ENCODE results near the gene NCAM2. TPM values are rescaled to one million over a fixed set of nuclear protein-coding genes. Genes with fewer than 3 reads are reported as not detected.
A peak's percentile ranks its signal among the peaks of the same experiment; 100 is the strongest.

Gene NCAM2
- total RNA-seq, 1 donor from 2014 or later: 7.2 TPM

DNA sequence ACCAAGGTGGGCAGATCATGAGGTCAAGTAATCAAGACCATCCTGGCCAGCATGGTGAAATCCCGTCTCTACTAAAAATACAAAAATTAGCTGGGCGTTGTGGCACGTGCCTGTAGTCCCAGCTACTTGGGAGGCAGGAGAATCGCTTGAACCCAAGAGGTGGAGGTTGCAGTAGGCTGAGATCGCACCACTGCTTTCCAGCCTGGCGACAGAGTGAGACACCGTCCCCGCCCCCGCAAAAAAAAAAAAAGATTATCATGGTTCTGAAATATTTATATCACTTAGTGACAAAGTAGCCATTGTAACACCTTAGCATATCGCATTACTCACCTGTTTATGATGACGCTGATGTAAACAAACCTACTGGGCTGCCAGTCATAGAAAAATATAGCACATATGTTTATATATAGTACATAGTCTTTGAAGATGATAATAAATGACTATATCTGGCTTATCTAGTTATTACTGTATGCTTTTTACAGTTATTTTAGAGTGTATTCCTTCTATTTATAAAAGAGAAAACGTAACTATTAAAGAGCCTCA lies 160.2 kb downstream of the NCAM2 start:
- no peaks in the 10 kb centered on the region for H3K27me3 ChIP-seq
- no peak overlapping the region for H3K27ac ChIP-seq
- intact Hi-C loops (cut with DNase I): loop anchor here (10.0 kb wide), 1 partner anchor 216 kb away; no protein-coding TSS in a partner anchor
- no peaks in the 10 kb centered on the region for H3K36me3 ChIP-seq
- TF ChIP-seq, protein P1, sequence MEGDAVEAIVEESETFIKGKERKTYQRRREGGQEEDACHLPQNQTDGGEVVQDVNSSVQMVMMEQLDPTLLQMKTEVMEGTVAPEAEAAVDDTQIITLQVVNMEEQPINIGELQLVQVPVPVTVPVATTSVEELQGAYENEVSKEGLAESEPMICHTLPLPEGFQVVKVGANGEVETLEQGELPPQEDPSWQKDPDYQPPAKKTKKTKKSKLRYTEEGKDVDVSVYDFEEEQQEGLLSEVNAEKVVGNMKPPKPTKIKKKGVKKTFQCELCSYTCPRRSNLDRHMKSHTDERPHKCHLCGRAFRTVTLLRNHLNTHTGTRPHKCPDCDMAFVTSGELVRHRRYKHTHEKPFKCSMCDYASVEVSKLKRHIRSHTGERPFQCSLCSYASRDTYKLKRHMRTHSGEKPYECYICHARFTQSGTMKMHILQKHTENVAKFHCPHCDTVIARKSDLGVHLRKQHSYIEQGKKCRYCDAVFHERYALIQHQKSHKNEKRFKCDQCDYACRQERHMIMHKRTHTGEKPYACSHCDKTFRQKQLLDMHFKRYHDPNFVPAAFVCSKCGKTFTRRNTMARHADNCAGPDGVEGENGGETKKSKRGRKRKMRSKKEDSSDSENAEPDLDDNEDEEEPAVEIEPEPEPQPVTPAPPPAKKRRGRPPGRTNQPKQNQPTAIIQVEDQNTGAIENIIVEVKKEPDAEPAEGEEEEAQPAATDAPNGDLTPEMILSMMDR (IDR thresholded peaks at IDR 0.05): no peak
- no peak overlapping the region for H3K4me3 ChIP-seq
- no peaks in the 10 kb centered on the region for H3K9me3 ChIP-seq
- no peaks in the 10 kb centered on the region for H3K4me1 ChIP-seq
- DNase-seq (ENCODE audit: low spot score in 2 of 2): no peak

DNA sequence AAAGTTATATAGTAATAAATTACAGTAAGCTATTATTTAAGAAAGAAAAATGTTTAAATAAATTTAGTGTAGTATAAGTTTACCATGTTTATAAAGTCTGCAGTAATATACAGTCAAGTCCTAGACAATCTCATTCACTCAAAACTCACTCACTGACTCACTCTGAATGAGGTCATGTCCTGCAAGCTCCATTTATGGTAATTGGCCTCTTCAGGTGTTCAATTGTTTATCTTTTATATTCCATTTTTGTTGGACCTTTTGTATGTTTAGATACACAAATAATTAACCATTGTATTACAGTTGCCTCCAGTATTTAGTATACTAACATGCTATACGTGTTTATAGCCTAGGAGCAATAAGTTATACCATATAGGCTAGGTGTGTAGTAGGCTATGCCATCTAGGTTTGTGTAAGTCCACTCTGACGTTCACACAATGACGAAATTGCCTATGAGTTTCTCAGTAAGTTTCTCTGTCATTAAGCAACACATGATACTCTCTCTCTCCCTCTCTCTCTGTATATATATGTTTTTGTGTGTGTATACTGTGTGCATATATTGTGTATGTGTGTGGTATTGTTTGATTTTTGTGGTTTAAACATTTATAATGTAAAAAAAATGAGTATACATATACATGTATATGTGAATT lies 161.2 kb downstream of the NCAM2 start:
- Histone ChIP-seq H3K27ac (no peak overlapping the region), H3K4me1 (no peaks in the 10 kb centered on the region), H3K9me3 (no peaks in the 10 kb centered on the region), H3K27me3 (no peaks in the 10 kb centered on the region), H3K36me3 (no peaks in the 10 kb centered on the region), H3K4me3 (no peak overlapping the region)
- TF ChIP-seq, protein P1 (IDR thresholded peaks at IDR 0.05): no peak
- no peak for DNase-seq (ENCODE audit: low spot score in 2 of 2)
- intact Hi-C loops (cut with DNase I): loop anchor here (10.0 kb wide), 1 partner anchor 215 kb away; no protein-coding TSS in a partner anchor

DNA sequence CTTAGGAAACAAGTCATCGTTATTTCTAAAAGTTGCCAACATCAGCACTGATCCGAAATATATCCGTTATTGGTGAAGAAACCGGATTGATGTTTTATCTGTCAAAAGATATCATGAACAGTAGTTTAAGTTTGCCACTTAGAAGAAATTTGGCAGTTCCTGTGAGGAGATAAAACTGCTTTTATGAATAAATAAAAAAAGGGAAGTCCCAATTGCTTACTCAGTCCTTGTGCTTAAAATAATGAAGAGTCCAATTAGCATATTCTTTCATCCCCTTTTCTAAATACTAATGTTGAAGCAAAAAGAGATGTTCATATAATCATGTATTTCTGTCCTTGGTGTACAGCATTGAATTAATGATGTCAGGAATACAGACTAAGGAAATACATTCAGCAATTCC lies 164.6 kb downstream of the NCAM2 start:
- Histone ChIP-seq H3K27me3 (no peaks in the 10 kb centered on the region), H3K4me3 (no peak overlapping the region), H3K36me3 (no peaks in the 10 kb centered on the region), H3K9me3 (no peaks in the 10 kb centered on the region), H3K27ac (no peak overlapping the region), H3K4me1 (peaks cover 0 to 3% of the 10 kb centered on the region in 2 donors)
- TF ChIP-seq, protein P1 (IDR thresholded peaks at IDR 0.05): no peak
- DNase-seq (ENCODE audit: low spot score in 2 of 2): no peak
- intact Hi-C loops (cut with DNase I): no loop called here

DNA sequence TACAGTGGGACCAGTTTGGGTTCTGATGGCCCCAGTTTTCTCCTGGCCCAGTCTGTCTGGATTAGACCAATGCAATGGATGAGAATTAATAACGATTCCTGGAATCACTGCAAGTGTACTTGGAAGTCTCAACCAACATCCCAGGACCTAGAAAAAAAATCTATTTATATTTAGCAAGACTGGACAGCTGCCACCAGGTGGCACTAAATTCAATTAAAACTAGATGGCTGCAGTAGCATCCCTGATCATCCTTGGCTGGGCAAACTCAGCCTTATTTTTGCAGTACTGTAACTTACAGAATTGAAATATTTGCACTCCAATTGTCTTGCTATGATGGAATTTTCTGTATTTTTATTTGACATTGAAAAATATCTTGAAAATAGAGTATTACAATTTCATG lies 165.7 kb downstream of the NCAM2 start:
- TF ChIP-seq, protein P1 (IDR thresholded peaks at IDR 0.05): peak in 1 of 3 experiments; percentile 41
- DNase-seq (ENCODE audit: low spot score in 2 of 2): no peak
- intact Hi-C loops (cut with DNase I): no loop called here
- Histone ChIP-seq H3K4me1 (peaks cover 0 to 3% of the 10 kb centered on the region in 2 donors), H3K27ac (no peak overlapping the region), H3K27me3 (no peaks in the 10 kb centered on the region), H3K36me3 (no peaks in the 10 kb centered on the region), H3K4me3 (no peak overlapping the region), H3K9me3 (no peaks in the 10 kb centered on the region)

DNA sequence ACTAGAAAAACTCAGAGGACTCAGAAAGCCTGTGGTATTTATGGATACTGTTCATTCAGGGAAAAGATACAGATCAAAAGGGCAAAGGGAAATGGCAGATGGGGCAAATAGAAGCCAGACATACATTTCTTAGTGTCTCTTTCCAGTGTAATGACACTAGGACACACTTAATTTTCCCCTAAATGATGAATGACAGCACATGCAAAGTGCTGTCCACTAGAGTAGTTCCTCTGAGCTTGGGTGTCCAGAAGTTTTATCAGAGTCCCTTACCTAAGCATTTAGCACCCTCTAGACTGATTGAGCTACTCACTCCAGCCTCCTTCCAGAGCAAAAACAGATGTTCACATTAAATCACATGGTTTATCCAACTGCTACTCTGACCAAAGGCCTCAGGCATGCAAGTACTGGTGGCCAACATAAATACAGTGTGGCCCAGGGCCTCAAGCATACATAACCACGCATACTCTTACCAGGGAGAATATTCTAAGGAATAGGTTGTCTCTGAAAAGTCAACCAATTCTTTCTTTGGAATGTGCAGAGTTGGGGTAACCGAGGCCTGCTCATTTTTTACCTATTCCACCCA lies 166.9 kb downstream of the NCAM2 start:
- Histone ChIP-seq H3K27me3 (no peaks in the 10 kb centered on the region), H3K4me1 (peaks cover 0 to 3% of the 10 kb centered on the region in 2 donors), H3K4me3 (no peak overlapping the region), H3K36me3 (no peaks in the 10 kb centered on the region), H3K9me3 (no peaks in the 10 kb centered on the region), H3K27ac (no peak overlapping the region)
- TF ChIP-seq, protein P1 (IDR thresholded peaks at IDR 0.05): no peak
- intact Hi-C loops (cut with DNase I): no loop called here
- peak in 1 of 2 donors; percentile 66 for DNase-seq (ENCODE audit: low spot score in 2 of 2)
